Erythroblast (primary cell): ENCODE measurements around the gene MLST8.

Experiments
- GATA1 ChIP-seq: IDR thresholded peaks from 2 replicates; pipeline ENCODE4 v1.6.1; 2011; ENCODE audit warnings: low read depth, mild to moderate bottlenecking, control low read depth, low read length, moderate library complexity
- POLR2A ChIP-seq: IDR thresholded peaks from 2 replicates; pipeline ENCODE4 v1.6.1; 2011; ENCODE audit warnings: mild to moderate bottlenecking, low read length

DNA sequence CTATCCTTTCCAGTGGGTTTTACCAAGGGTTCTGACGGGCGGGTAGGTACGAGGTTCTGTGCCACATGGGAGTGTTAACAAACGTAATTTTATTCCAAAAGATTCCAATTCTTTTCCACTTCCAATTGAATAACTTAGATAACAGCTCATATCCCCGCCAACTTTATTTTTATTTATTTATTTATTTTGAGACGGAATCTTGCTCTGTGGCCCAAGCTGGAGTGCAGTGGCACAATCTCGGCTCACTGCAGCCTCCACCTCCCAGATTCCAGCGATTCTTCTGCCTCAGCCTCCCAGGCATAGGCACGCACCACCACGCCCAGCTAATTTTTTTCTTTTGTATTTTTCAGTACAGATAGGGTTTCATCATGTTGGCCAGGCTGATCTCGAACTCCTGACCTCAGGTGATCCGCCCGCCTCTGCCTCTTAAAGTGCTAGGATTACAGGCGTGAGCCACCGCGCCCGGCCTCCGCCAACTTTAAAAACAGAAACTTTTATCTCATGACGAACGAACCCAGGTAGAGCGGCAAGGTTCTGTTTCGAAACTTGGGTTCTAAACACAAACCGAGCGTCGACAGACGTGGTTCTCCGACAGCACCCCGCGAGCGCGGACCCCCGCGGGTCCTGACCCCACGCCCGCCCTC lies 45.5 kb downstream of the MLST8 start:
- TF ChIP-seq POLR2A: no peak
- no peak for TF ChIP-seq GATA1
